HEK293 (cell line): Measurements from ENCODE around the gene LY86.

Experiments used
- EGR2 ChIP-seq: fragments of 450-650 bp; formaldehyde crosslinking; IDR thresholded peaks from 2 replicates; pipeline ENCODE4 v1.5.1; 2016; ENCODE audit warnings: low read depth, missing biosample characterization, missing genetic modification characterization
- GLIS1 ChIP-seq: fragments of 450-650 bp; formaldehyde crosslinking; IDR thresholded peaks from 2 replicates; pipeline ENCODE4 v1.5.1; 2016; ENCODE audit warnings: missing biosample characterization, missing genetic modification characterization
- KLF1 ChIP-seq: fragments of 450-650 bp; formaldehyde crosslinking; IDR thresholded peaks from 2 replicates; pipeline ENCODE4 v1.5.1; 2016; ENCODE audit warnings: missing biosample characterization, missing genetic modification characterization
- KLF17 ChIP-seq: fragments of 450-650 bp; formaldehyde crosslinking; IDR thresholded peaks from 2 replicates; pipeline ENCODE4 v1.5.1; 2016; ENCODE audit warnings: missing biosample characterization, missing genetic modification characterization
- KLF8 ChIP-seq: fragments of 450-650 bp; formaldehyde crosslinking; IDR thresholded peaks from 2 replicates; pipeline ENCODE4 v1.5.1; 2016; ENCODE audit warnings: missing biosample characterization, missing genetic modification characterization
- OSR2 ChIP-seq: fragments of 450-650 bp; formaldehyde crosslinking; IDR thresholded peaks from 2 replicates; pipeline ENCODE4 v1.5.1; 2016; ENCODE audit warnings: missing biosample characterization, missing genetic modification characterization
- PATZ1 ChIP-seq: fragments of 450-650 bp; formaldehyde crosslinking; IDR thresholded peaks from 2 replicates; pipeline ENCODE4 v1.5.1; 2016; ENCODE audit warnings: missing biosample characterization, missing genetic modification characterization
- PRDM10 ChIP-seq: fragments of 450-650 bp; formaldehyde crosslinking; IDR thresholded peaks from 2 replicates; pipeline ENCODE4 v1.5.1; 2016; ENCODE audit warnings: missing biosample characterization, missing genetic modification characterization
- SP2 ChIP-seq: fragments of 450-650 bp; formaldehyde crosslinking; IDR thresholded peaks from 2 replicates; pipeline ENCODE4 v1.5.1; 2016; ENCODE audit warnings: missing biosample characterization, missing genetic modification characterization
- SP7 ChIP-seq: fragments of 450-650 bp; formaldehyde crosslinking; IDR thresholded peaks from 2 replicates; pipeline ENCODE4 v1.5.1; 2016; ENCODE audit warnings: missing biosample characterization, missing genetic modification characterization
- TRIM28 ChIP-seq: IDR thresholded peaks from 2 replicates; pipeline ENCODE4 v1.6.1; 2011; ENCODE audit warnings: low read length, control low read depth, borderline replicate concordance
- WT1 ChIP-seq: fragments of 450-650 bp; formaldehyde crosslinking; IDR thresholded peaks from 2 replicates; pipeline ENCODE4 v1.5.1; 2016; ENCODE audit warnings: missing biosample characterization, missing genetic modification characterization
- ZBTB17 ChIP-seq: fragments of 450-650 bp; formaldehyde crosslinking; IDR thresholded peaks from 2 replicates; pipeline ENCODE4 v1.5.1; 2016; ENCODE audit warnings: missing biosample characterization, missing genetic modification characterization
- ZBTB20 ChIP-seq: fragments of 450-650 bp; formaldehyde crosslinking; IDR thresholded peaks from 2 replicates; pipeline ENCODE4 v1.5.1; 2016; ENCODE audit warnings: missing biosample characterization, missing genetic modification characterization
- ZBTB8A ChIP-seq: fragments of 450-650 bp; formaldehyde crosslinking; IDR thresholded peaks from 2 replicates; pipeline ENCODE4 v1.5.1; 2016; ENCODE audit warnings: missing biosample characterization, missing genetic modification characterization
- ZNF10 ChIP-seq: fragments of 450-650 bp; formaldehyde crosslinking; IDR thresholded peaks from 2 replicates; pipeline ENCODE4 v1.5.1; 2017; ENCODE audit warnings: missing biosample characterization, missing genetic modification characterization
- ZNF140 ChIP-seq: fragments of 450-650 bp; formaldehyde crosslinking; IDR thresholded peaks from 2 replicates; pipeline ENCODE4 v1.5.1; 2016; ENCODE audit warnings: missing biosample characterization, missing genetic modification characterization
- ZNF155 ChIP-seq: fragments of 450-650 bp; formaldehyde crosslinking; IDR thresholded peaks from 2 replicates; pipeline ENCODE4 v1.5.1; 2016; ENCODE audit warnings: missing biosample characterization, missing genetic modification characterization
- ZNF2 ChIP-seq: fragments of 450-650 bp; formaldehyde crosslinking; IDR thresholded peaks from 2 replicates; pipeline ENCODE4 v1.5.1; 2016; ENCODE audit warnings: missing biosample characterization, missing genetic modification characterization
- ZNF280D ChIP-seq: fragments of 450-650 bp; formaldehyde crosslinking; IDR thresholded peaks from 2 replicates; pipeline ENCODE4 v1.5.1; 2016; ENCODE audit warnings: missing biosample characterization, missing genetic modification characterization
- ZNF335 ChIP-seq: fragments of 450-650 bp; formaldehyde crosslinking; conservative IDR thresholded peaks from 2 replicates; pipeline ENCODE4 v1.5.1; 2016; ENCODE audit warnings: missing biosample characterization, missing genetic modification characterization
- ZNF341 ChIP-seq: fragments of 450-650 bp; formaldehyde crosslinking; IDR thresholded peaks from 2 replicates; pipeline ENCODE4; 2016; ENCODE audit warnings: low read depth, missing biosample characterization, missing genetic modification characterization
- ZNF398 ChIP-seq: fragments of 450-650 bp; formaldehyde crosslinking; IDR thresholded peaks from 2 replicates; pipeline ENCODE4 v1.5.1; 2017; ENCODE audit warnings: missing biosample characterization, missing genetic modification characterization
- ZNF660 ChIP-seq: fragments of 450-650 bp; IDR thresholded peaks from 2 replicates; pipeline ENCODE4 v1.5.1; 2018; ENCODE audit warnings: missing biosample characterization, mild to moderate bottlenecking, missing genetic modification characterization
- ZNF692 ChIP-seq: fragments of 450-650 bp; formaldehyde crosslinking; IDR thresholded peaks from 2 replicates; pipeline ENCODE4 v1.5.1; 2016; ENCODE audit warnings: missing biosample characterization, missing genetic modification characterization
- ZNF843 ChIP-seq: fragments of 450-650 bp; formaldehyde crosslinking; IDR thresholded peaks from 2 replicates; pipeline ENCODE4 v1.5.1; 2016; ENCODE audit warnings: missing biosample characterization, missing genetic modification characterization

Gene LY86

GRCh38 chr6:6686748-6687601, 98.5 kb downstream of the LY86 start (continued):
- TF ChIP-seq KLF8 (tag by site-specific recombination) (peak; percentile 25; the same call in 1 of the 2 replicates), ZNF692 (tag by site-specific recombination) (0 out of 2 replicates have a peak, but pooled peaks have one; percentile 12), EGR2 (no peak), ZBTB8A (peak; percentile 93), ZNF155 (tag by site-specific recombination) (no peak), ZNF398 (peak; percentile 88), PRDM10 (tag by site-specific recombination) (peak; percentile 60), GLIS1 (tag by site-specific recombination) (peak; percentile 88), ZNF335 (tag by site-specific recombination) (peak; percentile 90), PATZ1 (peak; percentile 49), ZBTB17 (peak; percentile 89), ZNF660 (tag by site-specific recombination) (0 out of 2 replicates have a peak, but pooled peaks have one; percentile 44), ZNF341 (peak; percentile 99), OSR2 (tag by site-specific recombination) (peak; percentile 70), ZNF843 (tag by site-specific recombination) (0 out of 2 replicates have a peak, but pooled peaks have one; percentile 27), ZNF140 (tag by site-specific recombination) (no peak), ZNF10 (tag by site-specific recombination) (peak; percentile 69), ZNF2 (peak; percentile 57; the same call in 1 of the 2 replicates), WT1 (tag by site-specific recombination) (peak; percentile 57), ZNF280D (peak; percentile 42; the same call in 1 of the 2 replicates), ZBTB20 (tag by site-specific recombination) (peak; percentile 40; the same call in 1 of the 2 replicates), TRIM28 (0 out of 2 replicates have a peak, but pooled peaks have one; percentile 23), SP2 (tag by site-specific recombination) (peak; percentile 88), KLF17 (tag by site-specific recombination) (peak; percentile 60; the same call in 1 of the 2 replicates), SP7 (peak; percentile 73), KLF1 (tag by site-specific recombination) (peak; percentile 60)
